HCT116 (cell line): ENCODE measurements around the gene GLP2R. TPM values are rescaled to one million over a fixed set of nuclear protein-coding genes. Genes with fewer than 3 reads are reported as not detected.

Experiments used
- ATAC-seq: fragments of 200-7000 bp; cut with Tn5 transposase; 2 replicates; pipeline ENCODE4 v1.9.1; 2020; ENCODE audit warnings: mild to moderate bottlenecking, moderate library complexity
- BruUV-seq: library from RNA; stranded (reverse); fragments of 400-500 nt; replicated peaks from 2 replicates; lab custom pipeline; 2021; lab: Mats Ljungman, UMichigan
- CTCF ChIA-PET: fragments of 300-600 bp; sonication (Branson Sonifier 250); formaldehyde crosslinking; loops from one replicate; lab custom pipeline; 2021; ENCODE audit warnings: antibody characterized with exemption; lab: Charles Lee
- POLR2A ChIA-PET: fragments of 300-600, 350-600 bp; sonication (Branson Sonifier 250); formaldehyde crosslinking; loops from one replicate; lab custom pipeline; 2021; ENCODE audit warnings: antibody characterized with exemption; lab: Charles Lee
- RAD21 ChIA-PET, 2 experiments: fragments of 300-600 bp; sonication (Branson Sonifier 250); formaldehyde crosslinking; loops; one replicate each; lab custom pipeline; 2023; ENCODE audit warnings: low total read pairs in 2 of 2; ENCODE audit not compliant: uncharacterized antibody in 2 of 2, unreplicated experiment in 2 of 2, low non-redundant PET in 1 of 2; lab: Charles Lee
- DNase-seq: peaks from one replicate; pipeline ENCODE4 v3.0.0-alpha.2; 2010; ENCODE audit warnings: low read depth, low spot score
- H2AFZ ChIP-seq: fragments of 200-600 bp; shearing (Covaris generic), sonication (generic); 2 replicates; pipeline ENCODE4 v1.6.1; 2017; ENCODE audit warnings: low read depth, mixed run types, mixed read lengths, antibody characterized with exemption, low read length; ENCODE audit not compliant: poor library complexity, severe bottlenecking
- H3K27ac ChIP-seq: 2 replicates; pipeline ENCODE4 v1.5.1; 2012; ENCODE audit warnings: low read depth, low read length
- H3K27me3 ChIP-seq: fragments of 200-600 bp; sonication (generic); 2 replicates; pipeline ENCODE4 v1.6.1; 2016; ENCODE audit warnings: mixed run types, low read length, mixed read lengths; ENCODE audit not compliant: insufficient read depth
- H3K36me3 ChIP-seq, 2 experiments: fragments of 200-500 bp in 1 of 2; fragments of 200-600 bp in 1 of 2; sonication (Bioruptor generic) in 1 of 2; sonication (generic) in 1 of 2; 2 replicates each; pipeline versions ENCODE4 v1.5.1 to v1.6.1; 2014 to 2016; ENCODE audit warnings: low read length in 2 of 2, inconsistent platforms in 1 of 2, mixed read lengths in 1 of 2, mixed run types in 1 of 2; ENCODE audit not compliant: insufficient read depth in 2 of 2, control insufficient read depth in 1 of 2
- H3K4me1 ChIP-seq, 2 experiments: fragments of 200-600 bp in 1 of 2; sonication (generic) in 1 of 2; 2 replicates each; pipeline versions ENCODE4 v1.5.1 to v1.6.1; 2012 to 2017; ENCODE audit warnings: low read length in 2 of 2, inconsistent platforms in 1 of 2, mild to moderate bottlenecking in 1 of 2, mixed read lengths in 1 of 2, mixed run types in 1 of 2, moderate library complexity in 1 of 2; ENCODE audit not compliant: insufficient read depth in 2 of 2, control insufficient read depth in 1 of 2
- H3K4me2 ChIP-seq: fragments of 200-600 bp; sonication (generic); 2 replicates; pipeline ENCODE4 v1.6.1; 2017; ENCODE audit warnings: mixed run types, low read length, mixed read lengths
- H3K4me3 ChIP-seq, 2 experiments: fragments of 200-600 bp in 1 of 2; sonication (generic) in 1 of 2; replicated peaks in 1 of 2; 2 replicates each; pipeline ENCODE4 v1.5.1; 2011 to 2016; ENCODE audit warnings: low read length in 2 of 2, control low read depth in 1 of 2, low read depth in 1 of 2, mild to moderate bottlenecking in 1 of 2, mixed read lengths in 1 of 2, mixed run types in 1 of 2
- H3K79me2 ChIP-seq: fragments of 200-600 bp; sonication (generic); 2 replicates; pipeline ENCODE4 v1.6.1; 2017; ENCODE audit warnings: mild to moderate bottlenecking, mixed run types, low read length, moderate library complexity, mixed read lengths; ENCODE audit not compliant: insufficient read depth
- H3K9ac ChIP-seq: fragments of 200-600 bp; sonication (generic); 2 replicates; pipeline ENCODE4 v1.6.1; 2016; ENCODE audit warnings: low read length, mixed read lengths
- H3K9me2 ChIP-seq: fragments of 200-600 bp; sonication (generic), shearing (Covaris generic); 2 replicates; pipeline ENCODE4 v1.6.1; 2017; ENCODE audit warnings: mixed run types, mild to moderate bottlenecking, moderate library complexity; ENCODE audit not compliant: insufficient read depth
- H3K9me3 ChIP-seq, 2 experiments: fragments of 200-500 bp in 1 of 2; fragments of 200-600 bp in 1 of 2; sonication (Bioruptor generic) in 1 of 2; sonication (generic) in 1 of 2; 2 replicates each; pipeline ENCODE4 v1.6.1; 2014 to 2017; ENCODE audit warnings: low read length in 2 of 2, mixed read lengths in 2 of 2, inconsistent platforms in 1 of 2, low read depth in 1 of 2, mild to moderate bottlenecking in 1 of 2, mixed run types in 1 of 2, moderate library complexity in 1 of 2; ENCODE audit not compliant: control insufficient read depth in 1 of 2, insufficient read depth in 1 of 2
- H4K20me1 ChIP-seq: fragments of 200-600 bp; sonication (generic), shearing (Covaris generic); 2 replicates; pipeline ENCODE4 v1.6.1; 2017; ENCODE audit warnings: mixed run types, mild to moderate bottlenecking, moderate library complexity; ENCODE audit not compliant: insufficient read depth
- ATF3 ChIP-seq: IDR thresholded peaks from 2 replicates; pipeline ENCODE4 v1.6.1; 2012
- CBX3 ChIP-seq: IDR thresholded peaks from 2 replicates; pipeline ENCODE4 v1.6.1; 2012; ENCODE audit warnings: low read depth
- CEBPB ChIP-seq: IDR thresholded peaks from 2 replicates; pipeline ENCODE4 v1.6.1; 2012; ENCODE audit warnings: low read depth
- CTCF ChIP-seq, 3 experiments: fragments of 200-600 bp in 1 of 3; sonication (generic) in 1 of 3; IDR thresholded peaks in 2 of 3; conservative IDR thresholded peaks in 1 of 3; 2 replicates each; pipeline ENCODE4 v1.5.1; 2012 to 2017; ENCODE audit warnings: low read depth in 2 of 3, low read length in 2 of 3, antibody characterized with exemption in 1 of 3, borderline replicate concordance in 1 of 3, control low read depth in 1 of 3, mild to moderate bottlenecking in 1 of 3, mixed read lengths in 1 of 3, mixed run types in 1 of 3, moderate library complexity in 1 of 3; ENCODE audit not compliant: insufficient read depth in 1 of 3
- FOSL1 ChIP-seq: IDR thresholded peaks from 2 replicates; pipeline ENCODE4 v1.6.1; 2012; ENCODE audit warnings: low read depth
- JUND ChIP-seq: IDR thresholded peaks from 2 replicates; pipeline ENCODE4 v1.6.1; 2012
- POLR2A ChIP-seq: IDR thresholded peaks from 2 replicates; pipeline ENCODE4 v1.7.0; 2011; ENCODE audit warnings: borderline replicate concordance; ENCODE audit not compliant: insufficient read depth, insufficient read length; ENCODE audit errors: extremely low read depth
- POLR2AphosphoS5 ChIP-seq: IDR thresholded peaks from 2 replicates; pipeline ENCODE4 v1.6.1; 2011; ENCODE audit warnings: mild to moderate bottlenecking, low read depth, low read length, moderate library complexity
- RAD21 ChIP-seq: IDR thresholded peaks from 2 replicates; pipeline ENCODE4 v1.6.1; 2012; ENCODE audit warnings: low read depth, mild to moderate bottlenecking
- REST ChIP-seq: IDR thresholded peaks from 2 replicates; pipeline ENCODE4 v1.6.1; 2012; ENCODE audit warnings: low read depth
- SIN3A ChIP-seq: IDR thresholded peaks from 2 replicates; pipeline ENCODE4 v1.6.1; 2012; ENCODE audit warnings: low read depth
- SP1 ChIP-seq: IDR thresholded peaks from 2 replicates; pipeline ENCODE4 v1.6.1; 2012; ENCODE audit warnings: low read depth
- SRF ChIP-seq: IDR thresholded peaks from 2 replicates; pipeline ENCODE4 v1.6.1; 2012; ENCODE audit warnings: low read depth
- intact Hi-C: fragments of 100-400 bp; cut with micrococcal nuclease; formaldehyde crosslinking; loops from 2 replicates; pipeline ENCODE4 v1.10.0; 2022
- total RNA-seq: library from RNA; stranded (reverse); gene quantifications from one replicate; pipeline ENCODE4 v1.2.1, GENCODE V29; 2021; ENCODE audit not compliant: unreplicated experiment

Gene GLP2R
- total RNA-seq, 1 experiment from 2014 or later = not detected

GRCh38 chr17:9905902-9906301 lies 80.2 kb downstream of the GLP2R start:
- peak; percentile 26 for DNase-seq
- intact Hi-C loops = no loop called here
- Histone ChIP-seq H3K27me3 (peaks cover 4% of the 10 kb centered on the region; the same call in 1 of the 2 replicates), H3K27ac (no peak overlapping the region), H3K79me2 (no peaks in the 10 kb centered on the region), H3K4me1 (no peaks in the 10 kb centered on the region), H3K4me2 (no peak overlapping the region), H3K9me2 (no peaks in the 10 kb centered on the region), H3K36me3 (no peaks in the 10 kb centered on the region), H3K4me3 (no peak overlapping the region), H4K20me1 (no peaks in the 10 kb centered on the region), H2AFZ (no peak overlapping the region), H3K9me3 (no peaks in the 10 kb centered on the region), H3K9ac (no peak overlapping the region)
- TF ChIP-seq SP1 (no peak), RAD21 (peak; percentile 32; the same call in 1 of the 2 replicates), CTCF (IDR thresholded peaks at IDR 0.05 in 2 of 3, conservative IDR thresholded peaks at IDR 0.05 in 1 of 3; ENCODE audit: borderline replicate concordance in 1 of 3, insufficient read depth in 1 of 3, low read depth in 2 of 3, low read length in 2 of 3) (peak; percentile 12 to 84 (median 75); a peak in 4 of 6 replicates)
- ChIA-PET CTCF (interaction anchor here (0.9 to 1.6 kb wide), 5 partner anchors 14 to 77 kb away, joined by 3 to 10 read pairs (median 4); no protein-coding TSS in a partner anchor), POLR2A (no interaction called here), RAD21 (no interaction called here)
- peak; percentile 90 for ATAC-seq
- BruUV-seq = no TSS peak

GRCh38 chr17:9906616-9907015 lies 80.9 kb downstream of the GLP2R start:
- Histone ChIP-seq H4K20me1 (no peaks in the 10 kb centered on the region), H3K79me2 (no peaks in the 10 kb centered on the region), H3K4me3 (no peak overlapping the region), H3K4me1 (no peaks in the 10 kb centered on the region), H3K9me2 (no peaks in the 10 kb centered on the region), H3K27me3 (peaks cover under 1% of the 10 kb centered on the region; the same call in 1 of the 2 replicates), H3K9me3 (no peaks in the 10 kb centered on the region), H3K9ac (no peak overlapping the region), H3K36me3 (no peaks in the 10 kb centered on the region), H3K27ac (no peak overlapping the region), H2AFZ (no peak overlapping the region), H3K4me2 (no peak overlapping the region)
- TF ChIP-seq JUND = no peak
- no peak for TF ChIP-seq REST
- no peak for TF ChIP-seq RAD21
- TF ChIP-seq SRF = no peak
- no peak for TF ChIP-seq ATF3
- TF ChIP-seq POLR2A = no peak
- no peak for TF ChIP-seq CBX3
- TF ChIP-seq POLR2AphosphoS5 = no peak
- TF ChIP-seq SIN3A = no peak
- TF ChIP-seq CEBPB = no peak
- TF ChIP-seq FOSL1 = no peak
- POLR2A ChIA-PET = no interaction called here
- BruUV-seq = no TSS peak
- intact Hi-C loops = no loop called here
- CTCF ChIA-PET = interaction anchor here (1.4 kb wide), 1 partner anchor 22 kb away, joined by 3 read pairs; no protein-coding TSS in a partner anchor
- DNase-seq = no peak
- ATAC-seq = no peak
- RAD21 ChIA-PET = no interaction called here
